ENCODE results near the gene ESCO1. TPM values are rescaled to one million over a fixed set of nuclear protein-coding genes. Genes with fewer than 3 reads are reported as not detected.
A peak's percentile ranks its signal among the peaks of the same experiment; 100 is the strongest.
"Not testable (repeated sequence)": the region's sequence is repeated elsewhere in the genome, so short reads cannot be mapped to it uniquely, and the experiment has no call there.

ESCO1 gene
- total and polyA plus RNA-seq, 2 of the 13 experiments (the other 11 are each of a cell fraction or from before 2014, with no cell fraction given) = 6.3 to 19.4 TPM

- H4K20me1 ChIP-seq (ENCODE audit: insufficient read depth, low read length); H3K27me3 ChIP-seq (ENCODE audit: control insufficient read depth in 1 of 2, insufficient read depth in 2 of 2, low read length in 2 of 2); in situ Hi-C loops (cut with HindIII; ENCODE audit: extremely low pct_ligation_motif_present, low pct_unique_long_range_greater_than_20kb); FAIRE-seq; H3K36me3 ChIP-seq (replicated peaks in 1 of 2; ENCODE audit: control insufficient read depth in 1 of 2, insufficient read depth in 2 of 2, low read length in 2 of 2); H3K9me3 ChIP-seq (ENCODE audit: low read length); TF ChIP-seq TCF12 (IDR thresholded peaks at IDR 0.05): not testable (repeated sequence)
- POLR2A ChIA-PET = interaction anchor here (0.7 to 4.6 kb wide), 7 partner anchors 10 to 503 kb away, joined by 3 to 57 read pairs (median 4); partner anchors contain the start of genes ABHD3, ESCO1 and MIB1
- WGBS (ENCODE audit: low lambda C conversion rate) = 42% methylated on average over 30 of the region's 30 CpGs
- TSS peak; percentile 59 for BruUV-seq (replicated peaks)
- H3K4me2 ChIP-seq (ENCODE audit: low read depth, low read length) = peak overlapping the region; percentile 77
- peak overlapping the region; percentile 94 for H3K9ac ChIP-seq (ENCODE audit: insufficient read depth, low read depth, low read length)
- H3K4me3 ChIP-seq (replicated peaks in 1 of 3; ENCODE audit: insufficient read depth in 1 of 3, low read depth in 2 of 3, low read length in 3 of 3) = peak overlapping the region; percentile 67 to 84 (median 81)
- H3K4me1 ChIP-seq (ENCODE audit: insufficient read depth, low read length) = peaks cover 23% of the 10 kb centered on the region
- CTCF ChIA-PET (ENCODE audit: low intra/inter-chr PET ratio, low total read pairs) = interaction anchor here (1.7 kb wide), 1 partner anchor 11 kb away, joined by 12 read pairs; the partner anchor contains the start of gene ESCO1
- H2AFZ ChIP-seq (ENCODE audit: low read length) = peak overlapping the region; percentile 90
- TF ChIP-seq NR2F2 (IDR thresholded peaks at IDR 0.05; ENCODE audit: borderline replicate concordance, low read depth) (0 out of 2 replicates have a peak, but pooled peaks have one; percentile 38), HNF1B (CRISPR knock-in tag; IDR thresholded peaks at IDR 0.05) (0 out of 2 replicates have a peak, but pooled peaks have one; percentile 3), GLMP (CRISPR knock-in tag; IDR thresholded peaks at IDR 0.05; ENCODE audit: borderline replicate concordance) (peak; percentile 2; the same call in 1 of the 2 replicates), ZBTB38 (CRISPR knock-in tag; IDR thresholded peaks at IDR 0.05) (0 out of 2 replicates have a peak, but pooled peaks have one; percentile 61), TCF12 (CRISPR knock-in tag; IDR thresholded peaks at IDR 0.05) (0 out of 2 replicates have a peak, but pooled peaks have one; percentile 13)
- TF ChIP-seq, protein P1, sequence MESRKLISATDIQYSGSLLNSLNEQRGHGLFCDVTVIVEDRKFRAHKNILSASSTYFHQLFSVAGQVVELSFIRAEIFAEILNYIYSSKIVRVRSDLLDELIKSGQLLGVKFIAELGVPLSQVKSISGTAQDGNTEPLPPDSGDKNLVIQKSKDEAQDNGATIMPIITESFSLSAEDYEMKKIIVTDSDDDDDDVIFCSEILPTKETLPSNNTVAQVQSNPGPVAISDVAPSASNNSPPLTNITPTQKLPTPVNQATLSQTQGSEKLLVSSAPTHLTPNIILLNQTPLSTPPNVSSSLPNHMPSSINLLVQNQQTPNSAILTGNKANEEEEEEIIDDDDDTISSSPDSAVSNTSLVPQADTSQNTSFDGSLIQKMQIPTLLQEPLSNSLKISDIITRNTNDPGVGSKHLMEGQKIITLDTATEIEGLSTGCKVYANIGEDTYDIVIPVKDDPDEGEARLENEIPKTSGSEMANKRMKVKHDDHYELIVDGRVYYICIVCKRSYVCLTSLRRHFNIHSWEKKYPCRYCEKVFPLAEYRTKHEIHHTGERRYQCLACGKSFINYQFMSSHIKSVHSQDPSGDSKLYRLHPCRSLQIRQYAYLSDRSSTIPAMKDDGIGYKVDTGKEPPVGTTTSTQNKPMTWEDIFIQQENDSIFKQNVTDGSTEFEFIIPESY (CRISPR knock-in tag; IDR thresholded peaks at IDR 0.05) = peak; percentile 72; the same call in 1 of the 2 replicates
- peak; percentile 3 for DNase-seq (ENCODE audit: low spot score)
- intact Hi-C loops (cut with micrococcal nuclease; ENCODE audit: unreplicated experiment) = loop anchor here (5.0 kb wide), 2 partner anchors 91 to 131 kb away; partner anchors contain the start of genes ABHD3 and MIB1
- H3K79me2 ChIP-seq (ENCODE audit: insufficient read depth, low read length) = peaks cover 41% of the 10 kb centered on the region
- peak; percentile 49 for ATAC-seq
- H3K27ac ChIP-seq (ENCODE audit: extremely low read length, insufficient read depth, low read length) = peak overlapping the region; percentile 93
Measured at GRCh38 chr18:21611401-21612124, 11.1 kb upstream of the ESCO1 start.
